COLO668 (cell line): ENCODE measurements around the gene FNDC3B.
"Not testable (repeated sequence)": the region's sequence is repeated elsewhere in the genome, so short reads cannot be mapped to it uniquely, and the experiment has no call there.

Experiments used
- DNase-seq: peaks from one replicate; lab custom pipeline; 2025; ENCODE audit not compliant: unreplicated experiment; lab: John Stamatoyannopoulos, UW

FNDC3B gene

DNA sequence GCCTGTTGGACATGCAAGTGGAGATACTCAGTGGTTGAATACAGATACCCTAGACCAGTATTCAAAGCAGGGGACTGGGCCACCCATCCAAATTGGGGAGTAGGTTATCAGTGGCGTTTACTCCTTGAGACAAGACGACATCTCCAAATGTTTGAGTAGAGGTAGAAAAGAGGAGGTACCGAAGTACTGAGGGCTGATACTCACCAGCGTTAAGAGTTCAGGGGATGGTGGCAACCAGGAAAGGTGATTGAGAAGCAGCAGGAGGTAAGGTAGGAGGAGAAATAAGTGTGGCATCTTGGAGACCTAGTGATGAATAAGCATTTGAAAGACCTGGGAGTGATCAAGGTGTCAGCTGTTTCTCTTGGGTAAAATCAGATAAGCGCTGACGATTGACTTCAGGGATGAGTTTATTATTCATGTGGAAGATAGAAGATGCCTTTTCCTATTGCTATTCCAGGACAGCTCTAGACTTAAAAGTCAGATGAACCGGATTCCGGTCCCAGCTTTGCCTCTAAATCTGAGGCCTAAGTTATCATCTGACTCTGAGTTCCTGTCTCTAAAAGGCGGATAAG is 312.6 kb downstream of the FNDC3B start:
- DNase-seq, result no peak

GRCh38 chr3:172352786-172353185 is 313.4 kb downstream of the FNDC3B start:
- DNase-seq, result no peak

- DNase-seq, result no peak
Measured at GRCh38 chr3:172354931-172355499, 315.6 kb downstream of the FNDC3B start.

GRCh38 chr3:172355836-172356235 is 316.5 kb downstream of the FNDC3B start:
- no peak for DNase-seq

DNA sequence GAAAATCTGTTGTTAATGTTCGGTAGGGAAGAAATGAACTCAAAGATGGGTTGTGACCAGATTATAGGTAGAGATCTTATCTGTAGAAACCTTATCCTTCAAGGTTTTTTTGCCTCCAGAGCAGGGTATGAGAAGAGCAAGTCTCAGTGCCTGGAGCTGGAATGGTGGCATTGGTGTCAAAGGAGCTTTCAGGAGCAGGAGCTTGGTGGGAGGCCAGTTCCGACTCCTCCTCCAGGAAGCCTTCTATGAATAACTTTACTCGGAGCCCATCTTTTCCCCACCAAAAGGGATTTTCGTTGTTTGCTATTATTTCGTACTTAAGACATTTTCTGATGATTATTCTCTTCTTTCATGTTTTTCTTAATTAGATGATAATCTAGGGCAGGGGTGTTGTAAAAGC is 317.0 kb downstream of the FNDC3B start:
- DNase-seq, result no peak

DNA sequence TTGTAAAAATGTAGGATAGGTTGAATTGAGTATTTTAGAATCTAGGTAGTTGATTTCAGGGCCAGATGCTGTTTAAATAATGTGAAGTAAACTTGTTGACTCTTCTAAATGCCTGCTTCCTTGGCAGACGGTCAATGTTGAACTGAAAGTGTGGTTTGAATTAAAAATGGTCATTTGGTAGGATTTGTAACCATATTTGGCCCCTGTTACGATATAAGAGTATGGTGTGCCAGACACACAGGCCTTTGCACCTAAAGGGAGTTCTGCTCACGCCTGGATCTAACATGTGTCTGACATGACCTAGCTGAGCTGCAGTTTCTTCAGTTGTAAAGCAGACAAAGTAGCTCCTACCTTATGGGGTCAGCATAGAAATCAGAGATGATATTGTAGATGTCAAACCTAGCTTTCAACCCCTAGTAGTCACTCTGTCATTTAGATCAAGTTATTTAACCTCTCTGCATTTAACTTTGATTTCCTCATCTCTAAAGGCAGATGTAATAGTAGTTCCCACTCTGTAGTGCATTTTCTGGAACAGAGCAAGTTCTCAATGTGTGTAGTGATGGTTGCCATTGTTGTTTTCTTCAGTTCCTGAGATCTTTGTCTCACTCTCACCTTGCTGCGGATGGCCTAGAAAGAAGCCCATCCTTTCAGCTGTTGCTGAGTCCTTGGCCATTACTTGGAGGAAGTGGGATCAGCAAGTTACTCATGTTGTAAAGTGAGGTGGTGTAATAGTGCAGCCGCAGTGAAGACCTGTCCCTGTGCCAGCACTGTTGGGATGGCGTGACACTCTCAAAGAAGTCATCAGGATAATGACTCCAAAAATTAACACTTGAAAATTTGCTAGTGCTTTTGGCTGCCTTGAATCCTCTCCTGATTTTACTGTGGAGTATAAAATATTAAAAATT is 318.7 kb downstream of the FNDC3B start:
- no peak for DNase-seq

GRCh38 chr3:172359231-172359630 is 319.9 kb downstream of the FNDC3B start:
- DNase-seq, result no peak

- no peak for DNase-seq
Measured at GRCh38 chr3:172359996-172360395, 320.6 kb downstream of the FNDC3B start.

DNA sequence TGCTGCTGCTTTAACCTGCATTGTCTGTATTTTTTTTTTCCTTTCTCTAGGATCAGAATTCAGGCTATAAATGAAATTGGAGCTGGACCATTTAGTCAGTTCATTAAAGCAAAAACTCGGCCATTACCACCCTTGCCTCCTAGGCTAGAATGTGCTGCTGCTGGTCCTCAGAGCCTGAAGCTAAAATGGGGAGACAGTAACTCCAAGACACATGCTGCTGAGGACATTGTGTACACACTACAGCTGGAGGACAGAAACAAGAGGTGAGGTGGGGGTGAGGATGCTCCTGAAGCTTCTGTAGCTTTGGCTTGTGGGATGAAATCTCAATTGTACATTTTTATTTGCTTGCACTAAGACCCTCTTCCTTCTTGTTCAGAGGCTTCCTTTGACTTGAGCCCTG is 323.2 kb downstream of the FNDC3B start:
- DNase-seq, result no peak

DNA sequence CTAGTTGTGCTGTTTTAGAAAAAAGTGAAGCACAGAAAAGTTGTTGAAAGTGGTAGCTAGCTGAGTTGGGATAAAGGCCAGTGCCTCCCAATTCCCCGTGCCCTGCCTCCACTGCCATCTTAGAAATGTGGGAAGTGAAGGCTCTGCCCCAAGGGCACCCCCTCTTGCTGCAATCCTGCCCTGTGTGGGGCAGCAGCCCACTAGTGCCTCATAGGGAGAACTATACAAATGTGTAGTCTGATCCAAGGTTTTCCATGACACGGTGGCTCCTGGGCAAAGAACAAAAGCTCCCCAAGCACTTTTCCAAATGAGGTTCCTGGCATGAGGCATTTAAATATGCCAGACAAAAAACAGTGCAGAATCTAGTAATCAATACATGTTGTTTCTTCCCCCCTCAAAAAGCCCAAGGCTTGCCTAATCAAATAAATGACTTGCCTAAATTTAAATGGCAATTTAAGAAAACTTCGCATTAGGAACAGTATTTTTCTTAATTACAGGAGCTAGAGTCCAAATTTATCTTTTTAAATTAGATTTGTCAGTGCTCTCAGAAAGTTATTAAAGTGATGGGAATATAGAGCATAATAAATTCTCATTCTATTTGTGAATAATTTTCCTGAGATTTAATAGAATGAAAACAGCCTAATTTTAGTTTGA is 325.1 kb downstream of the FNDC3B start:
- DNase-seq, result no peak

- no peak for DNase-seq
Measured at GRCh38 chr3:172365028-172365567, 325.7 kb downstream of the FNDC3B start.

GRCh38 chr3:172367205-172368105 is 328.1 kb downstream of the FNDC3B start:
- DNase-seq, result no peak

DNA sequence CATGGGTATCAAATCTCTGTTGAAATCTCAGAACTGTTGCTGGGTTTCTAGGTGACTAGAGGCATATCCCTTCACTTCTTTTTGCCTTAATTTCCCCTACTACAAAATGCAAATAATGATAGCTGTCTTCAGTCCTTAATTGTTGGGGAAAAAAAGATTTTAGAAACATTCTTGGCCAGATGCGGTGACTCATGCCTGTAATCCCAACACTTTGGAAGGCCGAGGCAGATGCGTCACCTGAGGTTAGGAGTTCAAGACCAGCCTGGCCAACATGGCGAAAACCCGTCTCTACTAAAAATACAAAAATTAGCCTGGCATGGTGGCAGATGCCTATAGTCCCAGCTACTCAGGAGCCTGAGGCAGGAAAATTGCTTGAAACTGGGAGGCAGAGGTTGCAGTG is 329.2 kb downstream of the FNDC3B start:
- not testable (repeated sequence) for DNase-seq

- no peak for DNase-seq
Measured at GRCh38 chr3:172369590-172370259, 330.3 kb downstream of the FNDC3B start.

GRCh38 chr3:172370419-172370818 is 331.0 kb downstream of the FNDC3B start:
- DNase-seq, result no peak

- no peak for DNase-seq
Measured at GRCh38 chr3:172371544-172371943, 332.2 kb downstream of the FNDC3B start.

GRCh38 chr3:172372895-172373294 is 333.5 kb downstream of the FNDC3B start:
- no peak for DNase-seq

DNA sequence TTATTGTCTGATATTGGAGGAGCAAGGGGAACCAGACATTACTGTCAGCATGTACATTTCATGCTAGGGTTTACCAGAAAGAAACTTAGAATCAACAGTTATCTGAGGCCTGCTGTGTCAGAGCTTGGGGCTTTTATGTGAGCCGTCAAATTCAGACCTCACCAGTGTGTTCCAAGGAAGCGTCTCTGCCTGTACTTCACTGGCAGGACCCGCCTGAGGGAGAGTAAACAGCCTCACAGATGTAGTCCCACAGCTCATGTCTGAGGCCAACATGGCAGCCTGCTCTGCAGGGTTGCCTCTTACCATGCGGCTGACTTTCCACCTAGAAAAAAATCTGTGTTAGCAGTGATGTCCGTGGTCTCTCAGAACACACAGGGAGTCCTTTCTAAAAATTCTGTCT is 334.5 kb downstream of the FNDC3B start:
- DNase-seq, result no peak

DNA sequence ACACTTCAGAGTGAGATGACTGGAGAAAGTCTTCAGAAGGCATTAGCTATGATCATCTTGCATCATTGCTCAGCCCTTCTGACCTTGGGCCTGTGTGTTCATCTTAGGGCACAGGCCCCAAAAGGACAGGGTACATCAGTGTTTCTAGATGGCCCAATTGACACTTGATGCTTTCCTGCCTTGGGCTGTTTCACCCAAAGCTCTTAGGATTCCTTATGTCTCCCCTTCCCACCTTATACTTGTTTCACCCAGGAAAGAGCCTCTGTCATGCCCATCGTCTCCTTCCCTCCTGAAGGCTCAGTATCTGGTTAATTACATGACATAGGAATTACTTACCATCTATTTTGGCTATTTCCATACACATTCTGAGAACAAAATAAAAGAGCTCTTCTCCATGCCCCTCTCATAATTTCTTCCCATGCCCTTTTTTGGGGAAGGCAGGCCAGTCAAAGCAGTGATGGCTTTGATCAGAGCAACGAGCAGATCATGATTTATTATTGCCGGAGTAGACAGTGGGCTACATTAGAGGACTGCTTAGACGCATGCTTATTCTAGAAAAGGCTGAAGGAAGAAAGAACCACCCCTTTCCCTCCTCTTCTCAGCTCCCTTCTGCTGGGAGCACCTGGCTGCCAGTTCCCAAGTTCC is 335.9 kb downstream of the FNDC3B start:
- no peak for DNase-seq
